HCT116 (cell line): ENCODE results near the gene C11orf91. TPM values are rescaled to one million over a fixed set of nuclear protein-coding genes. Genes with fewer than 3 reads are reported as not detected.

ENCODE experiments used
- ATAC-seq: fragments of 200-7000 bp; cut with Tn5 transposase; 2 replicates; pipeline ENCODE4 v1.9.1; 2020; ENCODE audit warnings: mild to moderate bottlenecking, moderate library complexity
- BruUV-seq: library from RNA; stranded (reverse); fragments of 400-500 nt; replicated peaks from 2 replicates; lab custom pipeline; 2021; lab: Mats Ljungman, UMichigan
- CTCF ChIA-PET: fragments of 300-600 bp; sonication (Branson Sonifier 250); formaldehyde crosslinking; loops from one replicate; lab custom pipeline; 2021; ENCODE audit warnings: antibody characterized with exemption; lab: Charles Lee
- POLR2A ChIA-PET: fragments of 300-600, 350-600 bp; sonication (Branson Sonifier 250); formaldehyde crosslinking; loops from one replicate; lab custom pipeline; 2021; ENCODE audit warnings: antibody characterized with exemption; lab: Charles Lee
- RAD21 ChIA-PET, 2 experiments: fragments of 300-600 bp; sonication (Branson Sonifier 250); formaldehyde crosslinking; loops; one replicate each; lab custom pipeline; 2023; ENCODE audit warnings: low total read pairs in 2 of 2; ENCODE audit not compliant: uncharacterized antibody in 2 of 2, unreplicated experiment in 2 of 2, low non-redundant PET in 1 of 2; lab: Charles Lee
- DNase-seq: peaks from one replicate; pipeline ENCODE4 v3.0.0-alpha.2; 2010; ENCODE audit warnings: low read depth, low spot score
- H2AFZ ChIP-seq: fragments of 200-600 bp; shearing (Covaris generic), sonication (generic); 2 replicates; pipeline ENCODE4 v1.6.1; 2017; ENCODE audit warnings: low read depth, mixed run types, mixed read lengths, antibody characterized with exemption, low read length; ENCODE audit not compliant: poor library complexity, severe bottlenecking
- H3K27ac ChIP-seq: 2 replicates; pipeline ENCODE4 v1.5.1; 2012; ENCODE audit warnings: low read depth, low read length
- H3K27me3 ChIP-seq: fragments of 200-600 bp; sonication (generic); 2 replicates; pipeline ENCODE4 v1.6.1; 2016; ENCODE audit warnings: mixed run types, low read length, mixed read lengths; ENCODE audit not compliant: insufficient read depth
- H3K36me3 ChIP-seq, 2 experiments: fragments of 200-500 bp in 1 of 2; fragments of 200-600 bp in 1 of 2; sonication (Bioruptor generic) in 1 of 2; sonication (generic) in 1 of 2; 2 replicates each; pipeline versions ENCODE4 v1.5.1 to v1.6.1; 2014 to 2016; ENCODE audit warnings: low read length in 2 of 2, inconsistent platforms in 1 of 2, mixed read lengths in 1 of 2, mixed run types in 1 of 2; ENCODE audit not compliant: insufficient read depth in 2 of 2, control insufficient read depth in 1 of 2
- H3K4me1 ChIP-seq, 2 experiments: fragments of 200-600 bp in 1 of 2; sonication (generic) in 1 of 2; 2 replicates each; pipeline versions ENCODE4 v1.5.1 to v1.6.1; 2012 to 2017; ENCODE audit warnings: low read length in 2 of 2, inconsistent platforms in 1 of 2, mild to moderate bottlenecking in 1 of 2, mixed read lengths in 1 of 2, mixed run types in 1 of 2, moderate library complexity in 1 of 2; ENCODE audit not compliant: insufficient read depth in 2 of 2, control insufficient read depth in 1 of 2
- H3K4me2 ChIP-seq: fragments of 200-600 bp; sonication (generic); 2 replicates; pipeline ENCODE4 v1.6.1; 2017; ENCODE audit warnings: mixed run types, low read length, mixed read lengths
- H3K4me3 ChIP-seq, 2 experiments: fragments of 200-600 bp in 1 of 2; sonication (generic) in 1 of 2; replicated peaks in 1 of 2; 2 replicates each; pipeline ENCODE4 v1.5.1; 2011 to 2016; ENCODE audit warnings: low read length in 2 of 2, control low read depth in 1 of 2, low read depth in 1 of 2, mild to moderate bottlenecking in 1 of 2, mixed read lengths in 1 of 2, mixed run types in 1 of 2
- H3K79me2 ChIP-seq: fragments of 200-600 bp; sonication (generic); 2 replicates; pipeline ENCODE4 v1.6.1; 2017; ENCODE audit warnings: mild to moderate bottlenecking, mixed run types, low read length, moderate library complexity, mixed read lengths; ENCODE audit not compliant: insufficient read depth
- H3K9ac ChIP-seq: fragments of 200-600 bp; sonication (generic); 2 replicates; pipeline ENCODE4 v1.6.1; 2016; ENCODE audit warnings: low read length, mixed read lengths
- H3K9me2 ChIP-seq: fragments of 200-600 bp; sonication (generic), shearing (Covaris generic); 2 replicates; pipeline ENCODE4 v1.6.1; 2017; ENCODE audit warnings: mixed run types, mild to moderate bottlenecking, moderate library complexity; ENCODE audit not compliant: insufficient read depth
- H3K9me3 ChIP-seq, 2 experiments: fragments of 200-500 bp in 1 of 2; fragments of 200-600 bp in 1 of 2; sonication (Bioruptor generic) in 1 of 2; sonication (generic) in 1 of 2; 2 replicates each; pipeline ENCODE4 v1.6.1; 2014 to 2017; ENCODE audit warnings: low read length in 2 of 2, mixed read lengths in 2 of 2, inconsistent platforms in 1 of 2, low read depth in 1 of 2, mild to moderate bottlenecking in 1 of 2, mixed run types in 1 of 2, moderate library complexity in 1 of 2; ENCODE audit not compliant: control insufficient read depth in 1 of 2, insufficient read depth in 1 of 2
- H4K20me1 ChIP-seq: fragments of 200-600 bp; sonication (generic), shearing (Covaris generic); 2 replicates; pipeline ENCODE4 v1.6.1; 2017; ENCODE audit warnings: mixed run types, mild to moderate bottlenecking, moderate library complexity; ENCODE audit not compliant: insufficient read depth
- CBX3 ChIP-seq: IDR thresholded peaks from 2 replicates; pipeline ENCODE4 v1.6.1; 2012; ENCODE audit warnings: low read depth
- CEBPB ChIP-seq: IDR thresholded peaks from 2 replicates; pipeline ENCODE4 v1.6.1; 2012; ENCODE audit warnings: low read depth
- EGR1 ChIP-seq: IDR thresholded peaks from 2 replicates; pipeline ENCODE4 v1.6.1; 2012; ENCODE audit warnings: low read depth
- ELF1 ChIP-seq: IDR thresholded peaks from 2 replicates; pipeline ENCODE4 v1.6.1; 2012; ENCODE audit warnings: low read depth, borderline replicate concordance
- EZH2 ChIP-seq: fragments of 200-600 bp; sonication (generic); IDR thresholded peaks from 2 replicates; pipeline ENCODE4 v1.6.1; 2017; ENCODE audit warnings: antibody characterized with exemption, mixed run types
- EZH2phosphoT487 ChIP-seq: fragments of 200-600 bp; IDR thresholded peaks from 2 replicates; pipeline ENCODE4 v1.6.1; 2018; ENCODE audit warnings: antibody characterized with exemption, borderline replicate concordance
- FOSL1 ChIP-seq: IDR thresholded peaks from 2 replicates; pipeline ENCODE4 v1.6.1; 2012; ENCODE audit warnings: low read depth
- JUND ChIP-seq: IDR thresholded peaks from 2 replicates; pipeline ENCODE4 v1.6.1; 2012
- MAX ChIP-seq: IDR thresholded peaks from 2 replicates; pipeline ENCODE4 v1.6.1; 2012
- POLR2A ChIP-seq: IDR thresholded peaks from 2 replicates; pipeline ENCODE4 v1.7.0; 2011; ENCODE audit warnings: borderline replicate concordance; ENCODE audit not compliant: insufficient read depth, insufficient read length; ENCODE audit errors: extremely low read depth
- POLR2AphosphoS5 ChIP-seq: IDR thresholded peaks from 2 replicates; pipeline ENCODE4 v1.6.1; 2011; ENCODE audit warnings: mild to moderate bottlenecking, low read depth, low read length, moderate library complexity
- RAD21 ChIP-seq: IDR thresholded peaks from 2 replicates; pipeline ENCODE4 v1.6.1; 2012; ENCODE audit warnings: low read depth, mild to moderate bottlenecking
- REST ChIP-seq: IDR thresholded peaks from 2 replicates; pipeline ENCODE4 v1.6.1; 2012; ENCODE audit warnings: low read depth
- SIN3A ChIP-seq: IDR thresholded peaks from 2 replicates; pipeline ENCODE4 v1.6.1; 2012; ENCODE audit warnings: low read depth
- TCF7L2 ChIP-seq: IDR thresholded peaks from 2 replicates; pipeline ENCODE4 v1.7.0; 2011; ENCODE audit warnings: borderline replicate concordance, inconsistent platforms; ENCODE audit not compliant: insufficient read depth, insufficient read length; ENCODE audit errors: extremely low read depth
- YY1 ChIP-seq: IDR thresholded peaks from 2 replicates; pipeline ENCODE4 v1.6.1; 2011; ENCODE audit warnings: low read length, low read depth, moderate library complexity, mild to moderate bottlenecking; ENCODE audit not compliant: insufficient replicate concordance; ENCODE audit errors: extremely low read depth
- ZBTB33 ChIP-seq: IDR thresholded peaks from 2 replicates; pipeline ENCODE4 v1.6.1; 2011; ENCODE audit warnings: mild to moderate bottlenecking, low read length, moderate library complexity; ENCODE audit not compliant: insufficient replicate concordance; ENCODE audit errors: extremely low read depth
- ZFX ChIP-seq: fragments of 450-650 bp; IDR thresholded peaks from 2 replicates; pipeline ENCODE4 v1.6.1; 2017
- intact Hi-C: fragments of 100-400 bp; cut with micrococcal nuclease; formaldehyde crosslinking; loops from 2 replicates; pipeline ENCODE4 v1.10.0; 2022
- total RNA-seq: library from RNA; stranded (reverse); gene quantifications from one replicate; pipeline ENCODE4 v1.2.1, GENCODE V29; 2021; ENCODE audit not compliant: unreplicated experiment

C11orf91 gene
- total RNA-seq, 1 experiment from 2014 or later: 0.54 TPM

GRCh38 chr11:33651555-33651954 lies 49.1 kb downstream of the C11orf91 start (continued):
- no peak for TF ChIP-seq REST
- TF ChIP-seq POLR2AphosphoS5: no peak
- no peak for TF ChIP-seq FOSL1
- no peak for TF ChIP-seq RAD21
- no peak for TF ChIP-seq YY1

GRCh38 chr11:33649944-33650343 lies 50.7 kb downstream of the C11orf91 start:
- Histone ChIP-seq H3K4me3 (no peak overlapping the region), H2AFZ (no peak overlapping the region), H3K79me2 (no peaks in the 10 kb centered on the region), H3K27ac (no peak overlapping the region), H3K4me1 (peaks cover 0 to 6% of the 10 kb centered on the region in 2 experiments; a peak in 1 of 4 replicates), H4K20me1 (no peaks in the 10 kb centered on the region), H3K4me2 (no peak overlapping the region), H3K27me3 (no peaks in the 10 kb centered on the region), H3K9ac (no peak overlapping the region), H3K9me2 (no peaks in the 10 kb centered on the region), H3K9me3 (no peaks in the 10 kb centered on the region), H3K36me3 (no peaks in the 10 kb centered on the region)
- BruUV-seq: no TSS peak
- no peak for ATAC-seq
- no peak for DNase-seq
- ChIA-PET POLR2A (no interaction called here), RAD21 (no interaction called here), CTCF (no interaction called here)
- intact Hi-C loops: no loop called here
- TF ChIP-seq TCF7L2 (no peak), ZBTB33 (no peak), RAD21 (no peak), POLR2A (no peak), MAX (no peak), CBX3 (no peak), FOSL1 (no peak), REST (no peak), JUND (no peak), CEBPB (no peak), SIN3A (no peak), EZH2phosphoT487 (no peak), EGR1 (no peak), EZH2 (no peak), ZFX (no peak), ELF1 (no peak)
